Myocyte (in vitro differentiated cells): ENCODE measurements around the gene TPST2. TPM values are rescaled to one million over a fixed set of nuclear protein-coding genes. Genes with fewer than 3 reads are reported as not detected.

Experiments used
- DNase-seq: peaks from one replicate; pipeline ENCODE4 v3.0.0-alpha.2; 2012; ENCODE audit warnings: low read depth
- total RNA-seq: library from RNA; depleted of rRNA; stranded (reverse); fragments of >200 nt; gene quantifications from 2 replicates; pipeline ENCODE4 v1.2.3, GENCODE V29; 2014

The TPST2 gene
- total RNA-seq, 1 donor from 2014 or later, result 36.6 TPM

DNA sequence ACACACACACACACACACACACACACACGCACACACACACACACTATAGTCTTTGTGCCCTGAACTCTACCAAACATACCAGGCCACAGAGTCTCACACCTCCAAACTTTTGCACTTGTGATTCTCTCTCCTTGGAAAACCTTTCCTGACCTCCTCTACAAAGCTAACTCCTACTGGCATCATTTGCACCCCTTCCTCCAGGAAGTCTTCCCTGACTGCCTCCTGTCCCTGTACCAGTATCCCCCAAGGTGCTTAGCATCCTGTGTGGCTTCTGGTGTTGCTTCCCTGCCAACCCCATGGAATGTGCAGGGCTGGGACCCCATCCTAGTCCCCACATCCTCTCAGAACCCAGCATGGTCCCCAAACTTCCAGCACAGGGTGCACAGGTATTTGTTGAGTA is 8.9 kb downstream of the TPST2 start:
- DNase-seq, result no peak

DNA sequence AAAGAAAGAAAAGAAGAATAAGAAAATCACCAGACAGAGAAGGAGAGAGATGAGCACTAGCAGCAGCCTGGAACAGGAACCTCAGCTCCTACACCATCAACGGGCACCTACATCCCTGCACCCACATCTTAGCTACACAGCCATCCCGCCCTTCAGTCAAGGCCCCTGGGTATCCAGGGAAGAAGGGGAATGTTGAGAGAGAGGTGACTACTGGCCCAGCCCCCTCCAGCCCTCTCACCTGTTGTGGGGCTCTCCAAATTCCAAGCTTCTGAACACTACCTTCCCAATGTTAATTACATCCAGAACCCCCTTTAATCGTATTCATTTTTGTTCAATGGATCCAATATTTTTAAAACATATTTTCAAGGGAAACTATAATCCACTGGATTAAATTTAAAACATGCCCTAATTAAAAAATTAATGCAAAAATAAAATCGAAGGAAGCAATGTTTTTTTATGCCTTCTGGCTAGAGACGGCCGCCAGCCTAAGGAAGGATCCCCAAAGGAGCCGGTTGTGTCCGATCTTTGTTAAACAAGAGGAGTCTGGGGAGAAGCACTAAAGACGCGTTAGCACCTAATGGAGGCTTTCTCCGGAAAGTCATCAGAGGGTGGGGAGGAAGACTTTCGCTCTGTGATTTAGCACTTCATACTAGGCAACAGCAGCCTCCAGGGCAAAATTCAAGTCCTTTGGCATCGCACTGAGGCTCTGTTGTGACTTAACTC is 9.5 kb downstream of the TPST2 start:
- DNase-seq, result no peak

DNA sequence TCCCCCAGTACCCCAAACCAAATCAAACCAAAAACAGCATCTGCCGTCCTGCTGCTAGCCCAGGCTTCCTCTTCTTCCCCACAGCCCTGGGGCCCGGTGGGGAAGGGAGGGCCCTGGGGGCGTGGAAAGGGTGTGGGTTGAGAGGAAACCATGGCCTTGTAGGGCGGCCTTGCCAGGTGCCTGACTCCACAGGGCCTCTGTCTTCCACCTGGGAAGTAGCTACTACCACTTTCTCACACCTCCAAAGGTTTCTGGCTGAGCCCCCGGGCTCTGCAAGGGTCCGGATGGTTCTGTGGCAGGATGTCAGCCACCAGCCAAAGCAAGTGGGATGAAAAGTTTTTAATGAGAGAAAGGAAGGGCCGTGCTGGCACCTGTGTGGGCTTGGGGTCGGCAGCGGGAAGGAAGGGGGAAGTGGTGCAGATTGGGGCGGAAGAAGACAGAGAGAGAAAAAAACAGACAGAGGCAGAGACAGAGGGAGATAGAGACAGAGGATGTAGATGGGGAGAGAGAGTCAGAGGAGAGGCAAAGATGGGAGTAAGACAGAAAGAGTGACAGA is 10.5 kb downstream of the TPST2 start:
- DNase-seq, result no peak

DNA sequence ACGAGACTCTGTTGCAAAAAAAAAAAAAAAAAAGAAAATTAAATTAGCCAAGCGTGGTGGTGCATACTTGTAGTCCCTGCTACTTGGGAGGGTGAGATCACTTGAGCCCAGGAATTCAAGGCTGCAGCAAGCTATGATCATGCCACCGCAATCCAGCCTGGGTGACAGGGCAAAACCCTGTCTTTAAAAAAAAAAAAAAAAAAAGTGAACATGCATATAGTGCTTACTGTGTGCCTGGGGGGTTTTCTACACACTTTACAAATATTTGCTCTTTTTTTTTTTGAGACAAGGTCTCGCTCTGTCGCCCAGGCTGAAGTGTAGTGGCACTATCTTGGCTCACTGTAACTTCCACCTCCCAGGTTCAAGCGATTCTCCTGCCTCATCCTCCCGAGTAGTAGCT is 12.9 kb downstream of the TPST2 start:
- no peak for DNase-seq

- DNase-seq, result peak; percentile 56
Measured at GRCh38 chr22:26576026-26576680, 13.8 kb downstream of the TPST2 start.

GRCh38 chr22:26574001-26574723 is 15.8 kb downstream of the TPST2 start:
- no peak for DNase-seq

- no peak for DNase-seq
Measured at GRCh38 chr22:26573026-26573662, 16.8 kb downstream of the TPST2 start.

- no peak for DNase-seq
Measured at GRCh38 chr22:26570864-26571525, 18.9 kb downstream of the TPST2 start.

GRCh38 chr22:26570115-26570514 is 19.8 kb downstream of the TPST2 start:
- DNase-seq, result no peak

GRCh38 chr22:26568207-26568706 is 21.7 kb downstream of the TPST2 start:
- peak; percentile 35 for DNase-seq

- DNase-seq, result no peak
Measured at GRCh38 chr22:26567610-26568009, 22.3 kb downstream of the TPST2 start.

GRCh38 chr22:26566994-26567393 is 22.9 kb downstream of the TPST2 start:
- no peak for DNase-seq

DNA sequence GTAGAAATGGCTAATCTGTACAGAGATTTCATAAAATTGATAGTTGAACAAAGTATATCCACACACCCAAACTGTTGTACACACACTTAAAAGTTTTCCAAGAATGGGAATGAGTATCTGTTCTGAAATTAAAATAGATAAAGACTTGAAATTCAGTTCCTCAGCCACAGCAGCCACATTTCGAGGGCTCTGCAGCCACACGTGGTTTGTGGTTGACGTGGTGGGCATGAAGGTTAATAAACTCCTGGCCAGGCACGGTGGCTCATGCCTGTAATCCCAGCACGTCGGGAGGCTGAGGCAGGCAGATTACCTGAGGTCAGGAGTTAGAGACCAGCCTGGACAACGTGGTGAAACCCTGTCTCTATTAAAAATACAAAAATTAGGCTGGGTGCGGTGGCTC is 24.0 kb downstream of the TPST2 start:
- peak; percentile 36 for DNase-seq

- no peak for DNase-seq
Measured at GRCh38 chr22:26565181-26565580, 24.8 kb downstream of the TPST2 start.

DNA sequence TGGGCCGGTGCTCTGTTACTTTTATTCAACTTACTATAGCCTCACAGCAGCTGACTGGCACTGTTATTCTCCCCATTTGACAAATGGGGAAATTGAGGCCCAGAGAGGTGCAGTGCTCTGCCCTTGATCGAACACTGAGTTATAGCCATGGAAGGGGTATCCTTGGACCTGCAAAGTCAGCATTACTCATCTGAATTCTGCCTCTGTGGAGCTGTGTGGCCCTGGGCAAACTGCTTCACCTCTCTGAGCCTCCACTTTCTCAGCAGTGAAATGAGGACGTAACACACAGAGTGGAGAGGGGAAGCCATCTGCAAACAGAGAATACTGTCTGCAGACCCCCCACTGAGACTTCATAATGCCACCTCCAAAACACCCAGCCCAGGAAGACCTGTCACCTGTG is 25.3 kb downstream of the TPST2 start:
- DNase-seq, result no peak

GRCh38 chr22:26564181-26564580 is 25.8 kb downstream of the TPST2 start:
- DNase-seq, result no peak

DNA sequence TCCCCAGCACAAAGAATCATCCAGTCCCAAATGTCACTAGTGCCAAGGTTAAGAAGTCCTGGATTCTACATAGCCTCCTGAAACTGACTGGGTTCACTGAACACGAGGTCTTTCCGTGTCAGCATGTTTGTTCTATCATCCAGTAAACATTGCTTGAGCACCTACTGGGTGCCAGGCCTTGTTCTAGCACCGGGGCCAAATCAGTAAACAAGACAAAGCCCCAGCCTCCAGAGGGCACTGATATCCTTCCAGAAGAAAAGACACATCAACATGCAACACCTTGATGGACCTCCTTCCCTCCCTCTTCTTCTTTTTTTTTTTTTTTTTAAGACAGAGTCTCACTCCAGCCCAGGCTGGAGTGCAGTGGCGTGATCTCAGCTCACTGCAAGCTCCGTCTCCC is 26.9 kb downstream of the TPST2 start:
- no peak for DNase-seq

- DNase-seq, result no peak
Measured at GRCh38 chr22:26561756-26562417, 28.0 kb downstream of the TPST2 start.

DNA sequence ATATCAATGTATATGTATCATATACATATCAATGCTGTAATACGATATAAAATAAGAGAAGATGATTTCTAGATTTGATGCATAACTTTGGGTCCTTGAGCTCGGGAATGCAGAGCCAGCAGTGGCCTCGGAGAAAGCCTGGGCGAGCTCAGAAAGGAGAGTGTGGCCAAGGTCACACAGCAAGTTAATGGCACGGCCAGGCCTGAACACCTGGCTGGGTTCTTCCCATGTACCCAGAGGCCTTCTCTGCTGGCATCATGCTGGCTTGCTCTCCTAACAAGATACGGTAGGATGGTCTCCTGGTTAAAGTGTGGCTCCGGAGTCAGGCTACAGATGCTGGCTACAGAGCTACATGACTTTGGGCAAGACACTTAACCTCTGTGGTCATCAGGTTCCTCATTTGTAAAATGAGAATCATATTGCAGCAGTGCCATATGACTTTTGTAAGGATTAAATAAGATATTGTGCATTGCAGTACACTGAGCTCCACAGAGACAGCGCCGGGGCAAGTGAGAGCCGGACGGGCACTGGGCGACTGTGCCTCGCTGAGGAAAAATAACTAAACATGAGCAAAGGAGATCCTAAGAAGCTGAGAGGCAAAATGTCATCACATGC is 29.9 kb downstream of the TPST2 start:
- no peak for DNase-seq
